Subcutaneous preadipocyte (primary cell): ENCODE data around the gene BRS3. TPM values are rescaled to one million over a fixed set of nuclear protein-coding genes. Genes with fewer than 3 reads are reported as not detected.

Experiments
- total RNA-seq: library from RNA; depleted of rRNA; stranded (reverse); fragments of >200 nt; gene quantifications from 2 replicates; pipeline ENCODE4 v1.2.3, GENCODE V29; 2012

The BRS3 gene
- total RNA-seq, result not detected in 2 replicates

DNA sequence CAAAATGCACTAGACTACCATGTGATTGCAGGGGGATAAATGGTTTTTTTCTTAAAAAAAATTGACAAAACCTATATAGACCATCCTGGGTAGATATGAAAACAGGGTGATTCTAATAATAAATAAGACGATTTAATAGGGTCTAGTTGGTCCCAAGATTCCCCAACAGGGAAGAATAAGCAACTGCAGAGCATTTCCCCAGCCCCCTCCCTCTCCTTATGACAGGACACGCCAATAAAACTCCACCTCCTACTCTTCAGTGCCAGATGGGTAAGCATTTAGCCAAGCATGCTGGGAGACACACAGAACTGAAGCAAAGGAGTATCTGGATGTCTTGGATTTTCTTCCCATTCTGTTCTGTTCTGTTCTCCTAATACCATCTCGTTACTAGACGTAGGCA is at the start of gene BRS3:
TSS of gene BRS3 (plus strand) at position 301 of the 400 bp plus-strand sequence. CDS start 168 bp downstream, outside the sequence.

DNA sequence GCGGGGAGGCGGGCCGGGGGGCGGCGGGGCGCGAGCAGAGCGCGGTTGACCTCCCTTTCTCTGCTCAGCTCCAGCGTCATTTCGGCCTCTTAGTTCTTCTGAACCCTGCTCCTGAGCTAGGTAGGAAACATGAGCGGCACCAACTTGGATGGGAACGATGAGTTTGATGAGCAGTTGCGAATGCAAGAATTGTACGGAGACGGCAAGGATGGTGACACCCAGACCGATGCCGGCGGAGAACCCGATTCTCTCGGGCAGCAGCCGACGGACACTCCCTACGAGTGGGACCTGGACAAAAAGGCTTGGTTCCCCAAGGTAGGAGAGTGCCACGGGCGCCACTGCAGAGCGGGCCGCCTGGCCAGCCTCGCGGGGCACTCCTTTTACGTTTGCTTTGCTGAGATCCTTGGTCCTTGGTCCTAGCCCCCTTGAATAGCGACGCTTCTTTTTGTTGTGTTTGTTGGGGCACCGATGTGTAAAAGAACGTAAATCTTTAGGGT is 9.9 kb downstream of the BRS3 start, which contains the start of gene HTATSF1:
TSS of gene HTATSF1 (plus strand) at position 37 of the 497 bp plus-strand sequence. CDS start at position 130, 93 bp downstream.

DNA sequence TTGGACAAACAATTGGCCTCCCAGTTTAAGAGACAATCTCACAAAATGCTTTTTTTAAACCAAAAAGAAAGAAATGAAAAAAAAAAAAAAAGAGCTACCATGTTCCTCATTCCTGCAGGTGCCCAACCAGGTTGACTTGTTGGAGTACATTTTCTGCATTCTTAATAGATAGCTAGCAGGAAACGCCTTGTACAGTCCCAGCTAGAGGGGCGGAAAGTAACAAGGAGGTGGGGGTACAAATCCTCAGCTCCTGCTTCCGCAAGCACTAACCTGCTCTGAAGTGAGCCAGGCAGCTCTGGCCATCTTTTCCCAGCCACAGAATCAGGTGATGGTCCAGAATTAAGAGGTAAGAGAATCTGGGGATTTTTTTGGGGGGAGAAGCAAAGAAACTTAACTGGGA is 44.2 kb downstream of the BRS3 start, which contains the start of gene VGLL1:
TSS of gene VGLL1 (plus strand) at position 265 of the 400 bp plus-strand sequence. CDS start 3,806 bp downstream, outside the sequence.

Other genes with a start within 250 kb of the BRS3 start
- 26.8 and 27.2 TPM in 2 replicates for gene MAP7D3, start 236.5 kb upstream of the BRS3 start, total RNA-seq
- gene ADGRG4, start 187.0 kb upstream of the BRS3 start, total RNA-seq, result not detected in 2 replicates
- 23.9 and 25.8 TPM in 2 replicates for gene HTATSF1, start 9.6 kb downstream of the BRS3 start, total RNA-seq
- not detected in 2 replicates for gene VGLL1, start 44.3 kb downstream of the BRS3 start, total RNA-seq
- gene CD40LG, start 160.2 kb downstream of the BRS3 start, total RNA-seq, result not detected in 2 replicates